Measurements from ENCODE around the gene EXOC4.
"Not testable (repeated sequence)": the region's sequence is repeated elsewhere in the genome, so short reads cannot be mapped to it uniquely, and the experiment has no call there.

The EXOC4 gene

DNA sequence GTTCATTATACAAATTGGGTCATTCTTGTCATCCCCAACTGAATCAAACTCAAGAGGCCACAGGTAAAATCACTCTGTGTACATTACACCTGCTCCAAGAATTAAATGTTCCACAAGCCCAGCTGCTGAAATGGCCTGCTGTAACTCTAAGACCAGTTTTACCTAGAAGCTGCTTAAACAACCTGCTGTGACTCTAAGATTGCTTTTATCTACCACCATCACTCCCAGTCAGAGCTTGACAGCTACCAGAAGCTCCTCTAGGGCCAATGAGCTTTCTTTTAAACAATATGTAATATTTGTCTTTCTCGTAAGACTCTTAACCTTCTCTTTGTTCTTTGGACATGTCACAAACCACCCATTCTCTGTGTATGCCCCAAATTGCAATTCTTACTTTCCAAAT is 732.4 kb downstream of the EXOC4 start:
- DNase-seq (ENCODE audit: low read depth), result no peak

DNA sequence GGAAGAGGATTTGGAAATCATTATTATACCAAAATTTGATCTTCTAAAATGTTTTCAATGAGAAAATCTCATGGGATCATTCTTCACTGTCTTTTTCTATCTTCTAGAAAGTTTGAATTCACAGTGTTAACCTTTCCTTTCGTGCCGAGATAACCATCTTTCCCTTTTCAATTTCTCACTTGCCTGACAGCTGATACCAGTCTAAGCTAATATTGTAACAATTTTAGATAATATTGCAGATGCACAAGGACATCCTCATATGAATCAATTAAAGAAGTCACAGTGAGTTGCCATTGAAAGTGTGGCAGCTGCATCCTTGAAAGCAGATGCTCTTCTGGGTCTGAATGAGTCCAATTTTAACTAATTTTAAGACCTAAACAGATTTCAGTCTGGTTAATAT is 734.7 kb downstream of the EXOC4 start:
- no peak for DNase-seq (ENCODE audit: low read depth)

DNA sequence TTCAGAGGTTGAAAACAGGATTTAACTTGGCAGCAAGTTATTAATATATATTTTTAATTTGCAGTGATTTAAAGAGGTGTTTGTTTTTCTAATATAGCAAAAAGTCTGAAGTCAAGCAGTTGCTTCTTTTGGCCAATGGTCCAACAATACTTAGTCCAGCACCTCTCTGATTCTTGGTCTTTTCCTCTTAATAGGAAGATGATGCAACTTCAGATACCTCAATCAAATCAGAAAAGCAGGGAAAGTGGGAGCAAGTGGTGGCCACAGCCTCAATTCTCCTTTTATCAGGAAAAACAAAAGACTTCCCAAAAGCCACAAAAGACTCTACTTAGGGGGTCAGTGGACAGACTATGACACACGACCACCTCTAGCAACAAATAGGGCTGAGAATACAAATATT is 740.7 kb downstream of the EXOC4 start:
- DNase-seq (ENCODE audit: low read depth), result no peak

DNA sequence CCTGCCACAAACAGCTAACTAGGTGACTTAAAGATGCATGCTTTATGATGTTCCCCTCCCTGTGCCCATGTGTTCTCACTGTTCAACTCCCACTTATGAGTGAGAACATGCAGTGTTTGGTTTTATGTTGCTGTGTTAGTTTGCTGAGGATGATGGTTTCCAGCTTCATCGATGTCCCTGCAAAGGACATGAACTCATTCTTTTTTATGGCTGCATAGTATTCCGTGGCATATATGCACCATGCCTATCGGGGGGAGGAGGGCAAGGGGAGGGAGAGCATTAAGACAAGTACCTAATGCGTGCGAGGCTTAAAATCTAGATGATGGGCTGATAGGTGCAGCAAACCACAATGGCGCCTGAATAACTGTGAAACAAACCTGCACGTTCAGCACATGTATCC is 741.2 kb downstream of the EXOC4 start:
- not testable (repeated sequence) for DNase-seq (ENCODE audit: low read depth)

DNA sequence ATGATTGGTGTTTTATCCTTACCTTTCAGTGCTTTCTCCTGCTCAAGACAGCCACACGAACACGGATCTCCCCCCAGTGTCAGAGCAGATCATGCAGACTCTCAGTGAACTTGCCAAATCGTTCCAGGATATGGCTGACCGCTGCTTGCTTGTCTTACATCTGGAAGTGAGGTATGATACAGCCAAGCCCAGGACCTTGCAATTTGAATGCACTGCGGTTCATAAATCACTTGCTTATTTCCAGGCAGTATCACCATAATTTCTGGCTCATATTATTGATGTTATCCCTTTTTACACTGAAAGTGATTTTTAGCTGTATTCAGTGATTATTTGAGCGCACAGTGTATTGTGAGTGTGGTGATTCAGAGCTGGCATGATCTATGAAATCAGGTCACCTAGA is 744.6 kb downstream of the EXOC4 start:
- DNase-seq (ENCODE audit: low read depth), result no peak

DNA sequence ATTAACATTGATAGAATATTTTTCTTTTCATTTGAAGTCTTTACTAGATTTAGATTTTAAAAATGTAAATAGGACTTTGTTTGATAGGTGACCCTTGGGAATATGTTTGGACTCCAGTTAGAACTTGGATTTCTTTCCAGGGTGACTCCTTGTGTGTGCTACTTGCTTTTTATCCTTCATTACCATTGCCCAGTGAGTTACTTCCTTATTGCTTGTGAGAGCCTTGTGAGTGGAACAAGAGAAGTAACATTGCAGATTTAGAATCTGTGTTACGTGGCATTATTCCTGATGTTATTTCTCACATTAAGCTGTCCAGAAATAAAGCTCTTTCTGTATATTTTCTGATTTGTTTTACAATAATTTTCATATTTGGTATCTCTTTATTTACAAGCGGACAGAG is 746.3 kb downstream of the EXOC4 start:
- DNase-seq (ENCODE audit: low read depth), result no peak

DNA sequence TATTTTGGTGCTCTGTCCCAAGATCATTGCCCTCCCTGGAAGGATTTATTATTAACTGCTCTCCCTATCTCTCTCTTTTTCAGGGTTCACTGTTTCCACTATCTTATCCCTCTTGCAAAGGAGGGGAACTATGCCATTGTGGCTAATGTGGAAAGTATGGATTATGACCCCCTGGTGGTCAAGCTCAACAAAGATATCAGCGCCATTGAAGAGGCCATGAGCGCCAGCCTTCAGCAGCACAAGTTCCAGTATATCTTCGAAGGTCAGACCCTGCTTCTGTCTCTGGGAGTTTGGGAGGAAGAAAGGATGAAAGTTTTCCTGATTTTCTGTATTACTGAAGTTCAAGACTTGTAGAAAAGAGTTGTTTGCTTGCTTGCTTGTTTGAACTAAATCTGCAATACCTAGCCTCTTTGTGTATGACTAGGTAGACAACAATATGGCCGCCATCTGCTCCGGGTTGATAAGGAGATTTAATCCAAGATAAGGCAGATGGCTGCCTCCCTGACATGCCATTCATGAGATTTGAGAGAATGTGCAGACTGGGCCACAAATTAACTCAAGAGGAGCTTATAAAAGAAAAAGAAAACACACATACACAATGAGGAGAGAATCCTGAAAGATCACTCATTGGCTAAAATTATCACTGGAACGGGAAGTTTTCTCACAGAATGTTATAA is 752.1 kb downstream of the EXOC4 start:
- DNase-seq (ENCODE audit: low read depth), result no peak

DNA sequence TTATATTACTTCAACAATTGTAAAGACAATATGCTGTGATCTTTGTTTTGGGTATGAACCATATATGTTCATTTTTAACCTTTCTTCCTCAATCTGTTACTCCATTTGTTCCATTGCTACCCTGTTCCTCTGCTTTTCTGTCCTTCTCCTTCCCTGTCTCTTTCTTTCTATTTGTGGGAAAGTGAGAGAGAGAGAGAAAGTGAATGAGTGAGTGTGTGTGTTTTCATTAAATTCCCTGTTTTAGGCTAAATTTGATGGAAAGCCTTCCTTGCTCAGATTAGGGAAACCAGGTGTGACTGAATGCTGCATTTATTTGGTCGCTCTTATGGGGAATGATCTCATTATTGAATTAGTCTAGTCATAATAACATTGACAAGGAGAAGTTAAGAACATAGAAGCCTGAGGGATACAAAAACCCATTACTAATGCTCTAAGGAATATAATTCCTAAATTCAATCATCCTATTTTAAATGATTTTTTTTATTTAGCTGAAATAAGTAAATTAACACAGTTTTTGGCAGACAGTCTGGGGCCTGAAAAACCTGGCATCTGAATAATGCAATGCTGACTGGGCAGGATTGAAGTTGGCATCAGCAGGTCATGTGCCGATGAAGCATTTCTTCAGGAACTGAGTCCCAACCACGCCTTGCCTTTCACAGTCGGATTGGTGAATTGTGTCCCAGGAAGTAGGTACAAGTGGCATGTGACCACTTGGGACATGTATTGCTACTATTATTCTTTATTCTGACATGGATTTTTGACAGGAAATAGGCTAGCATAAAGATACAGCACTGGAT is 756.6 kb downstream of the EXOC4 start:
- no peak for DNase-seq (ENCODE audit: low read depth)

DNA sequence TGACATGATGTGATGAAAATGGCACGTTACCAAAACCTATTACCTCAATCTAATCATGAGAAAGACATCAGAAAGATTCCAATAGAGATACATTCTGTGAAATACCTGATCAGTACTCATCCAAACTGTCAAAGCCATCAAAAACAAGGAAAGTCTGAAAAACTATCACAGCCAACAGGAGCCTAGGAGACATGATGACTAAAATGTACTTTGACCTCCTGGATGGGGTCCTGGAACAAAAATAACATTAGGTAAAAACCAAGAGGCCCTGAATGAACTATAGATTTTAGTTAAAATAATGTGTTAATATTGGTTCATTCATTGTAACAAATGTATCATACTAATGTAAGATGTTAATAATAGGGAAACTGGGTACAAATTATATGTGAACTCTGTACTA is 760.4 kb downstream of the EXOC4 start:
- no peak for DNase-seq (ENCODE audit: low read depth)

DNA sequence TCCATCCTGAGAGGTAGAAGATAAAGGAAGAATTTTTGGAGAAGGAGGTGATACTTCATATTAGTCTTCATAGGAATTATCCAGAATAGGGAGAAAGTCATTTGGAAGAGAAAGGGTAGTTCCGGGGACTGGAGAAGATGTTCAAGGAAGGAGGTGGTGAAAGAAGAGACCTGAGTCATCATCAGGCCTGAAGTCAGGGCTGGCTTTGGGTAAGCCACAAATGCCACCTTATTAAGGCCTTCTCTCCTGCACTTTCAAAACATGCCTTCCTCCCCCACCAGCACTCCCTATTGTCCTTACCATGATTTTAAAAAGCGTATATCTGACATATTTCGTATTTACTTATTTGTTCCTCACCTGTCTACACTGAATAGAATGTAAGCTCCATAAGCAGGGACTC is 762.1 kb downstream of the EXOC4 start:
- no peak for DNase-seq (ENCODE audit: low read depth)

DNA sequence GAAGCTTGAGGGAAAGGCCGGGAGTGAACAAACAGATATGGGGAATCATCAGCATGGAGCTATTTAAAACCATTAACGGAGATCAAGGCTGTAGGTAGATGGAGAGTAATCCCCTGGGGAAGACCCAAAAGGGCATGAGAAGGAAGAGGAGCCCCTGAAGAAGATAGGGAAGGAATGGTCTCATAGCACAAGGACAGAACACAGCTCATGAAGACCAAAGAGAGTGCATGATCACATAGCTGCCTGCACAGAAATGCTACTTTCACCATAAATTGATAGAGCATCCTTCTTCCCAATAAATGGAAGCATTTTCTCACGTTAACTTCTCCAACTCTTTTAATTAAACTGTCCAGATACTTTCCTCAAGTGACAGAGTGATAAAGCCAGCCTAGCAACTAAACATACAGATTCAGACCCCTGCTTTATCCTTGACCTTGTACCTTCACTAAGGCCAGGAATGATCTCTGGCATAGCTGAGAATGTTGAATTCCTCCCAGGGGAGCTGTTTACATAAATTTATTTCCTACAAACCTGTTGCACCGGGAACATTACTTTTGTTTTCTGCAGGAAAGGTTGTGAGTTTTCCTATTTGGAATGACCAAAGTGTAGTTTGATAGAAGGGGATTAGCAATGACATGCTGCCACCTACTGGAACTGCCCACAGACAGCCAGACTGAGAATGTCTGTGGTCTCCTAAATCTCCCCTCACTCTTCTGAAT is 763.5 kb downstream of the EXOC4 start:
- DNase-seq (ENCODE audit: low read depth), result no peak

DNA sequence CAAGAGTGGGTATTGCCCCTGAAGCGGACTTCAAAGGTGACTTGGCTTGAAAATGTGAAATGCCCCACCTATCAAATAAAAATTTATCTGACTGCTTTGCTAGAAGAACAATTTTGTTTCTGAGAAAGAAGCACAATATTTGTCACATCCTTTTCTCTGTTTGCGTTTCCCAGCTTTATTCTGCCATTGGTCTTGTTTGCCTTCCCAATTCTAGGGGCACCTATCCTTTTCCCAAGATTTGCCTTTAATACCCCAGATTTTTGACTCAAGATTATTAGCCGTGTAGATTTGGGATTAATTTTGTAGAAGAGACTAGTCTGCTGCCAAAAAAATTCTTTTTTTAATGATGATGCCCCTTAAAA is 764.0 kb downstream of the EXOC4 start:
- DNase-seq (ENCODE audit: low read depth), result no peak

DNA sequence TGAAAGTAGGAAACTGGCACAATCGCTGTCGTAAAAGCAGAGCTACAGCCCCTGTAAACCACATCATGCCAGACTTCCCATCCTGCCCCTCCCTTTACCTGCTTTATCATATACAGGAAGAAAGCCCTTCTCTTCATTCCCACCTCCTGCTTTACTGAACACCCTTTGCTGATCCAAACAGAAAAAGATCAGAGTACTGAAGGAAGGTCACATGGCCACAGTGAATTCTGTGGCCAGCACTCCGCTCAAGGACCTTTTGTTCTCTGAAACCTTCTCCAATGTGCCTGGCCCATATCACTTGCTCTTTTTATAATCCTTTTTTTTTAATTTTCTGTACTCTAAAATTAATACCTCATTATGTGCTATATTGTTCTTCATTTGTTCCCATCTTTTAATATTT is 765.4 kb downstream of the EXOC4 start:
- no peak for DNase-seq (ENCODE audit: low read depth)

DNA sequence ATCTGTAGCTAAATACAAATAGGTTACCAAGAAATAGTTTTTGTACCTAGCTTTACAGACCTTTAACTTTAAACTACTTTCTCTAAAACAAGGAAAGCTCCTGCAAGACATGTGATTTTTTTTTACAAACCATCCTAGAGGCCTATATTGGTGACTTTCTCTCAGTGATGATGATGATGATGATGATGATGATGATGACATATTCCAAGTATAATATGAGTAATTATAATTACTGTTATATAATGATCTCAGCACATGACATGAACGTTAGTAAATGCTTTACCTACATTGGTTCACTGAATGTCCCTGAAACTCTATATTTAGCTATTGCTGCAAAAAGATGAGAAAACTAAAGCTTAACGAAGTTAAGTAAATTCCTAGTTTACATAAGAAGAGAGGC is 766.4 kb downstream of the EXOC4 start:
- no peak for DNase-seq (ENCODE audit: low read depth)

DNA sequence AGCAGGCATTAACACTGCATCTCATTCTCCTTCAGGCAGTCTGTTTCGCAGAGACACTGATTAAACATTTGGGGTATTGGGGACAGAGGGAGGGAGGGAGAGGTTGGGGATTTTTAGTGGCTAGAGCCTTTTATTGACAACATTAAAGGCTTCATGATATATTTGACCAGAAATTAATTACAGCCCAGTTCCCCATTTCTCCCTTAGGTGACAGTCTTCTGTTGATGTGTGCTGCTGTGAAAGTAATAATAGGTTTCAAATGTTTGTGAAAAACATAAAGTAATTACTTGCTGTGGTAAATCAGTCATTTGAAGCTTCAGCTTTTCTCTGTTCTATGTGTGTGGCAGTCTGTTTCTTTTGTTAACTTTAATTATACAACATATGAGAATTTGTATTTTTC is 769.0 kb downstream of the EXOC4 start:
- DNase-seq (ENCODE audit: low read depth), result no peak

DNA sequence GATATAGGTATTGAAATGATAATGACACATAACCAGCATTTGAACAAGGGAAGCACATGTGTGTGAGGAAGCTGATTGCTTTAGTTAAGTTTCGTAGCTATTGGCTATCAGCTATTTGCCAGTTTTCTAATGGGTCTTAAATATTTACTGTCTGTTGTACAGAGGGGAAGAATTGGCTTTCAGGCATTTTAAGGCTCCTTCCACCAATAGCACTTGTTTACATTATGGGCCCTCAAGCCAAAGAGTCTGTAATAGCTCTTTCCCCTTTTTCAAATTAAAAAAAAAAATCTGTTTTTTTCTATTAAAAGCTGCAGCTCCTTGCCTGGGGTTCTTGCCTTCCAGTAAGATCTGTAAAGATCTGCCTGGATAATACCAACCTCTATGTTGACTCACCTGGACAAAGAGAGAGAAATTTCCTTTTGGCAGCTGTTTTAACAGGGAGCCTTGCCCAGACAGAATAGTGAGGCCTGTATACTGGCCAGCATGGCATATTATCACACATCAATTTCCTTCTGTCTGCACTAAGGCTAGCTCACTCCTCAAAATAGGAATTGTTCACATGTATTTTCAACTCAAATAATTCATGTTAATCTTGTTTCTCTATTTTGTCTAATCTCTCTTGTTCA is 769.5 kb downstream of the EXOC4 start:
- DNase-seq (ENCODE audit: low read depth), result no peak

DNA sequence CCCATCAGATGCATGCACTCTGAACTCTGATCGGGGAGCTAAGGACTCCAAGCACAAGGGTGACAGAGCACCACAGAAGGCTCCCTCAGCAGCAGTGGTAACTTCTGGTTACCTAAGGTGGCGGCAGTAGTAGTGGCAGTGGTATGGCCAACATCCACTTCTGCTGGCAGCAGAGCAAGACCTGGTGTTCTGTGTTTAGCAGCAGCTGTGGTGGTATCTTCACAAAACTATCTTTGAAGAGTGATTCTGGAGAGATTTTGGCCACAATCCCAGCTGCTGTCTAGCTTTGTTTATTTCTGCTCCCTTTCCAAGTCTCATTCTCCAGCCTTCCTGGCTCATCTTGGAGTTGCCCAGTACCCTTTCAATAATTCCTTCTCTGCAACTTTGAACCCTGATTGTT is 771.9 kb downstream of the EXOC4 start:
- no peak for DNase-seq (ENCODE audit: low read depth)

DNA sequence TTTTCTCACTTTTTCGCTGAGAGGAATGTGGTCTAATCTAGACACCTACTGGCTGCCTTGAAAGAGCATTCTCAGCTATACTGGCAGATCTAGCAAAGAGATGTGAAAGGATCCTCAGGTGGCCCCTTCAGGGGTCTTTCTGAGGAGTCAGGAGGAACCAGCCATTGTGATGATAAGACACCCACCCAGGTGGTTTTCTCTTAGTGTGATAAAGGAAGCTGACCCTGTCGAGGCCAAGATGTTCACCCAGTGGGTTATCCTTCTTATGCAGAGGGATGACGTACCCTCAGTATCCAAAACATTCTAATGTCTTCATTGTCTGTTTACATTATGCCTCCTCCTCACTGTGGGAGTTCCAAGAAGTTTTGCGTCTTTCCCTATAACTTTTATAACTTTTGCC is 776.0 kb downstream of the EXOC4 start:
- no peak for DNase-seq (ENCODE audit: low read depth)

DNA sequence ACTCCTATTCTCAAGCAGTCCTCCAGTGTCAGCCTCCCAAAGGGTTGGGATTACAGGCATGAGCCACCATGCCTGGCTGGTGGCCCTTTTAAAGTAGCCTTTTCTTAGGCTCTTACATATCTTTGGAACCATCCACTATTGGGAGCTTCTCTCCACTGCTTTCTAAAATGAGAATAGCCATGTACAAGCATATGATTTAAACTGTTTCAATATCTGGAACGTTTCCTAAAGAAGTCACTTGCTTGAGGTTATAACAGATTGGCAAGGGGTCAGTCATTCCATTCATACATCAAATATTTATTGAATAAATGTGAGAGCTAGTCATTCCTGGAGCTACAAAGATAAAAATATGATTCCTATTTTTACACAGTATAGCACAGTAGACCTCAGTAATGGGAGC is 776.9 kb downstream of the EXOC4 start:
- DNase-seq (ENCODE audit: low read depth), result no peak

DNA sequence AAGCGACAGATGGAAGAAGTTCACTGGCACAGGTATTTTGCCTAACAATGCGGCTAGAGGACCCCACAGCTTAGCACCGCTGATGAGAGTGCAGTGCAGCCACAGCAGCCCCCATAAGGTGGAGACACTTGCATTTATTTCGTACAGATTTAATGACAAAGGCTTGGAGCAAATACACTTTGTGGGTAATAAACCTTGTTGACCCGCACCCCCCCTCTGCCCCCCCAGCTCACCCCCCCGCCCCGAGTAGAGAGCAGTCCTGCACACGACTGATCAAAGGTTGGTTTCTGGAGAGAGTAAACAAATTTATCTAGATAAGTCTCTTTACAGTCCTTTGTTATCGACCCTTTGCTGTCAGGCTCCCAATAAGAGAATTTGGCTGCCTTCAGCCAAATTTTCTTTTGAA is 777.6 kb downstream of the EXOC4 start:
- no peak for DNase-seq (ENCODE audit: low read depth)

DNA sequence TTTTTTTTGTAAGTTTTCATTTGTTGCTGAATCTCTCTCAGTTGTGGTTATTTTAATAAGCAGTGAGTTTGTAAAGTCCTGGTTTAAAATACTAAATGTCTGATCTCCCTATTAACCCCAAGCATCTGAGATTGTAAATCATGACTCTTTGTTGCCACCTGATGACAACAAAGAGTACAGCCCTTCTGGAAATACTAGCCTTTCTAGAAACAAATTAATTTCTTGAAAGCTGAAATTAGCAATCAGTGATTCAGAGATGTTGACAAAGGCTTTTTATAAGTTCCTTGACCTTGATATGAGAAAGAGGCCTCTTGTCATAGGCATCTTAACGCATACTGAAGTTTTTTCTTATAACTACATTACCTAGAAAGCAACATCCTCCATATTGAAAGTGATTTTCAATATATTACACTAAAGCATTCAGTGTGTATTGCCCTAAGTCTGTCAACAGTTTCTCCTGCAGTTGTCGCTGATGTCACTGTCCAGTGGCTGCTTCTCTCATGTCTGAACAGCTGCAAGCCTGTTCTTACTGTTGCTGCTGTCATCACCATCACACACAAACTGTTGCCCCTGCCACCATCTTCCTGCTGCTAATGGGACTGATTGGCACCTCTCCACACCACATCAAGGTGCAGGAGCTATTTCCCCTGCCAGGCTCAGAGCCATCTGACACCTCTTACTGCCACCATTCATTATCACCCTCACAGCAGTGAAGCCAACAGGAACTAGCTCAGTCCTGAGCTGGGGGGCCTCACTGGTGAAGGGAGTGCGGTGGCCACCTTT is 779.1 kb downstream of the EXOC4 start:
- no peak for DNase-seq (ENCODE audit: low read depth)

DNA sequence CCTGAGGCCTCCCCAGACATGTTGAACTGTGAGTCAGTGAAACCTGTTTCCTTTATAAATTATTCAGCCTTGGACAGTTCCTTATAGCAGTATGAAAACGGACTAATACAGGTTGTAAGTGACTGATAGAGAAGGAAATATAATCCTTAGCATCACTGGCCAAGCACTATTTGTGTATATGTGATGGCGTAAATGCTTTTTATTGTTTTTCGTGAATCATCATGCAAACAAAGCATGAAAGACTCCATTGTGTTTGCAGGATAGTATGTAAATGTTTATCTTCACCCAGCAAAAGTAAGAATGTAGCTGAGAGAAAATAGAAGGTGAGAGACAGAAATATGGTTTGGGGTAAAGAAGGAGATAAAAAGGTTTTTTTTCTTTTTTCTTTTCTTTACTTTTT is 781.8 kb downstream of the EXOC4 start:
- no peak for DNase-seq (ENCODE audit: low read depth)
